OCI-LY7 (cell line): ENCODE data around the gene NR2F2.

ENCODE experiments used
- EZH2phosphoT487 ChIP-seq: fragments of 200-600 bp; sonication (generic); IDR thresholded peaks from 2 replicates; pipeline ENCODE4 v1.6.1; 2018; ENCODE audit warnings: low read depth, borderline replicate concordance, mild to moderate bottlenecking, mixed run types, antibody characterized with exemption, low read length, moderate library complexity, mixed read lengths
- TF ChIP-seq, protein P1 (sequence below): fragments of 200-600 bp; sonication (generic); conservative IDR thresholded peaks from 2 replicates; pipeline ENCODE4 v1.5.1; 2014; ENCODE audit warnings: mild to moderate bottlenecking, antibody characterized with exemption, low read length, moderate library complexity, mixed read lengths

DNA sequence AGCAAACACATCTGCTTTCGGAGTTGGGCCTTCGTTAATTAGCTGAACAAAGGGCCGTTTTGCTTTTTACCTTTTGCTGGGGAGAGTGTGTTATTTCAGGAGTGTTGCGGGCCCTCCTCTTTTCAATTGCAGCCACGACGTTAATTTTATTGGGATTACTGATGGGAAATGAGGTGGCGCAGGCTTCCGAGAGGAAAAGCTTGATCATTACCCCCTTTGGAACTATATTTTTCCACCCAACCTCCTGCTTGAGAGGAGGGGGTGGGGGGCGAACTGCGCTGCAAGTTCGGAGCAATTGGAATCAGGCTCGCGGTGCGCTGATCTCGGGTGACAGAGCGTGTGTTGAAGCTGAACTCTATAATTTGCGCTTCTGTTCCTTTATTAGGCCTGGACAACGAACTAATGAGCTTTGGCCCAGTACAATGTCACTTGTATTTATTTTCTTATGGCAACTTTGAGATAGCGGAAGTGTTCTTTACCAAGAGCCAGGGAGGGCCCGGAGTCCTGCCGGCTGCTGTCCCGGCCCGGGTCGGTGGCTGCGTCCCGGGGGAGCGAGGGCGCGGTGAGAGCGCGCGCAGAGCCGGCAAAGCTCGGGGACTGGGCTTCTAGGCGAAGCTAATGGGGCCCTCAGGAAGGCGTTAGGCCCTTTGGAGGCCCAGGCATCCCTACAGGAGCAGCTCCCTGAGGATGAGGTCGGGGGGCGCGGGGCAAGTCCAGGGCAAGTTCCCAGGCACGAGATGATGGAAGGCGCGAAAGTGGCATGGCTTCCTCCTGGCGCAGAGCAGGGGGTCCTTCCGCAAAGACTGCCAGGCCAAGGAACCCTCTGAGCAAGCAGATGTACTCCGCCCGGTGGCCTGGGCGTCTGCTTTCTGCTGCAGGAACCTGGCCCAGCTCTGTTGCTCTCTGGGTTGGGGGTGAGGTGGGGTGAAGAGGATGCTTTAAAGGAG, 12.9 kb downstream of the NR2F2 start:
- no peak for TF ChIP-seq EZH2phosphoT487
- TF ChIP-seq, protein P1, sequence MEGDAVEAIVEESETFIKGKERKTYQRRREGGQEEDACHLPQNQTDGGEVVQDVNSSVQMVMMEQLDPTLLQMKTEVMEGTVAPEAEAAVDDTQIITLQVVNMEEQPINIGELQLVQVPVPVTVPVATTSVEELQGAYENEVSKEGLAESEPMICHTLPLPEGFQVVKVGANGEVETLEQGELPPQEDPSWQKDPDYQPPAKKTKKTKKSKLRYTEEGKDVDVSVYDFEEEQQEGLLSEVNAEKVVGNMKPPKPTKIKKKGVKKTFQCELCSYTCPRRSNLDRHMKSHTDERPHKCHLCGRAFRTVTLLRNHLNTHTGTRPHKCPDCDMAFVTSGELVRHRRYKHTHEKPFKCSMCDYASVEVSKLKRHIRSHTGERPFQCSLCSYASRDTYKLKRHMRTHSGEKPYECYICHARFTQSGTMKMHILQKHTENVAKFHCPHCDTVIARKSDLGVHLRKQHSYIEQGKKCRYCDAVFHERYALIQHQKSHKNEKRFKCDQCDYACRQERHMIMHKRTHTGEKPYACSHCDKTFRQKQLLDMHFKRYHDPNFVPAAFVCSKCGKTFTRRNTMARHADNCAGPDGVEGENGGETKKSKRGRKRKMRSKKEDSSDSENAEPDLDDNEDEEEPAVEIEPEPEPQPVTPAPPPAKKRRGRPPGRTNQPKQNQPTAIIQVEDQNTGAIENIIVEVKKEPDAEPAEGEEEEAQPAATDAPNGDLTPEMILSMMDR, result no peak
